Lower leg skin (tissue), 4 donors: ENCODE results near the gene CLASRP. TPM values are rescaled to one million over a fixed set of nuclear protein-coding genes. Genes with fewer than 3 reads are reported as not detected.

Source experiments
- DNase-seq, 2 donors: peaks; one replicate each; pipeline ENCODE4 v3.0.0-alpha.2; 2019; ENCODE audit warnings: low spot score in 2 of 2
- H3K4me3 ChIP-seq: fragments of 200-600 bp; sonication (generic); 2 replicates; pipeline ENCODE4 v1.5.1; 2017; ENCODE audit warnings: mild to moderate bottlenecking, low read depth; ENCODE audit not compliant: poor library complexity, severe bottlenecking
- CTCF ChIP-seq, 3 donors: fragments of 450-650 bp; IDR thresholded peaks; one replicate each; pipeline ENCODE4 v1.5.1; 2016; ENCODE audit warnings: antibody characterized with exemption in 3 of 3, mild to moderate bottlenecking in 3 of 3, moderate library complexity in 2 of 3
- POLR2A ChIP-seq, 2 donors: fragments of 450-650 bp; IDR thresholded peaks; one replicate each; pipeline ENCODE4 v1.6.1; 2016 to 2017; ENCODE audit warnings: antibody characterized with exemption in 2 of 2, mild to moderate bottlenecking in 1 of 2, moderate library complexity in 1 of 2
- WGBS, 2 donors: methylation state at CpG; one replicate each; pipeline ENCODE4 v1.1.5; 2018; 5-methylcytosine and 5-hydroxymethylcytosine counted together
- intact Hi-C: fragments of 100-400 bp; cut with DNase I; formaldehyde crosslinking; loops from one replicate; pipeline ENCODE4 v1.15.0; 2023; ENCODE audit warnings: low total_unique reads
- total RNA-seq, 4 donors: library from RNA; depleted of rRNA; stranded (reverse); fragments of >200 nt; gene quantifications; one replicate each; pipeline ENCODE4 v1.1.0, GENCODE V29; 2016

Gene CLASRP
- total RNA-seq, 4 donors from 2014 or later, result 59.9 to 207 (median 128) TPM

- 69 to 71% methylated on average over 6 of the region's 6 CpGs for WGBS, 2 donors
Observed at GRCh38 chr19:45050036-45050435, 11.2 kb downstream of the CLASRP start.

GRCh38 chr19:45051929-45052579 is 13.2 kb downstream of the CLASRP start:
- TF ChIP-seq CTCF (IDR thresholded peaks at IDR 0.05) (no peak), POLR2A (IDR thresholded peaks at IDR 0.05) (no peak)
- no peak overlapping the region for H3K4me3 ChIP-seq
- intact Hi-C loops, result no loop called here
- no peak for DNase-seq
- WGBS, 2 donors, result 39 to 47% methylated on average over 9 of the region's 9 CpGs

More at GRCh38 chr19:45050036-45050435, 11.2 kb downstream of the CLASRP start:
- H3K4me3 ChIP-seq, result no peak overlapping the region
- TF ChIP-seq CTCF (IDR thresholded peaks at IDR 0.05) (no peak), POLR2A (IDR thresholded peaks at IDR 0.05) (no peak)
- DNase-seq, result no peak
- intact Hi-C loops, result no loop called here

- no peak overlapping the region for H3K4me3 ChIP-seq
- intact Hi-C loops, result no loop called here
- TF ChIP-seq POLR2A (IDR thresholded peaks at IDR 0.05) (no peak), CTCF (IDR thresholded peaks at IDR 0.05) (no peak)
- DNase-seq, result no peak
- 75 to 94% methylated on average over 2 to 8 of the region's 8 CpGs for WGBS, 2 donors
Observed at GRCh38 chr19:45056831-45057230, 18.0 kb downstream of the CLASRP start.

GRCh38 chr19:45057444-45057843 is 18.6 kb downstream of the CLASRP start:
- WGBS, 2 donors, result 90 to 91% methylated on average over 8 to 9 of the region's 9 CpGs
- no peak overlapping the region for H3K4me3 ChIP-seq
- DNase-seq, result no peak
- no peak for TF ChIP-seq POLR2A (IDR thresholded peaks at IDR 0.05)
- no peak for TF ChIP-seq CTCF (IDR thresholded peaks at IDR 0.05)
- intact Hi-C loops, result no loop called here

- H3K4me3 ChIP-seq, result no peak overlapping the region
- no peak for DNase-seq
- 82 to 87% methylated on average over 14 of the region's 14 CpGs for WGBS, 2 donors
- TF ChIP-seq CTCF (IDR thresholded peaks at IDR 0.05) (no peak), POLR2A (IDR thresholded peaks at IDR 0.05) (no peak)
- intact Hi-C loops, result no loop called here
Observed at GRCh38 chr19:45058622-45059159, 19.8 kb downstream of the CLASRP start.
